Hepatocyte (in vitro differentiated cells): ENCODE data around the gene UBE3C.

ENCODE experiments used
- EZH2 ChIP-seq: fragments of 200-600 bp; sonication (generic); IDR thresholded peaks from 2 replicates; pipeline ENCODE4 v1.6.1; 2016; ENCODE audit warnings: antibody characterized with exemption, mild to moderate bottlenecking, borderline replicate concordance
- TF ChIP-seq, protein P1 (sequence below): fragments of 200-600 bp; sonication (generic); IDR thresholded peaks from 2 replicates; pipeline ENCODE4 v1.5.1; 2016; ENCODE audit warnings: antibody characterized with exemption, mild to moderate bottlenecking; ENCODE audit not compliant: poor library complexity

DNA sequence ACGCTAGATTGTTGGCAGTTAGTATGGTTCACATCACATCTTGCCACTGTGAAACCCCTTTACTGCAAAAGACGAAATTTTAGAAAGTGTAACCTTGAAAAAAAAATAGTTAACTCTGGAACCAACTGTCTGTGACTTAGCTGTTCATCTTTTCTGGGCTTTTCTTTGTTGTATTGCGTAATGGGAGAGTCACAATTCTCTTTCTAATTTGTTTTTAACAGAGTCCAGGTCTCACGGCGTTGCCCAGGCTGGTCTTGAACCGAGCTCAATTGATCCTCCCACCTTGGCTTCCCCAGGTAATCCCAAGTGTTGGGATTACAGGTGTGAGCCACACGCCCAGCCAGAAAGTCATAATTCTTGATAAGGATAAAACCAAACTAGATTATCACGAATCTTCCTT, 14.5 kb downstream of the UBE3C start:
- TF ChIP-seq, protein P1, sequence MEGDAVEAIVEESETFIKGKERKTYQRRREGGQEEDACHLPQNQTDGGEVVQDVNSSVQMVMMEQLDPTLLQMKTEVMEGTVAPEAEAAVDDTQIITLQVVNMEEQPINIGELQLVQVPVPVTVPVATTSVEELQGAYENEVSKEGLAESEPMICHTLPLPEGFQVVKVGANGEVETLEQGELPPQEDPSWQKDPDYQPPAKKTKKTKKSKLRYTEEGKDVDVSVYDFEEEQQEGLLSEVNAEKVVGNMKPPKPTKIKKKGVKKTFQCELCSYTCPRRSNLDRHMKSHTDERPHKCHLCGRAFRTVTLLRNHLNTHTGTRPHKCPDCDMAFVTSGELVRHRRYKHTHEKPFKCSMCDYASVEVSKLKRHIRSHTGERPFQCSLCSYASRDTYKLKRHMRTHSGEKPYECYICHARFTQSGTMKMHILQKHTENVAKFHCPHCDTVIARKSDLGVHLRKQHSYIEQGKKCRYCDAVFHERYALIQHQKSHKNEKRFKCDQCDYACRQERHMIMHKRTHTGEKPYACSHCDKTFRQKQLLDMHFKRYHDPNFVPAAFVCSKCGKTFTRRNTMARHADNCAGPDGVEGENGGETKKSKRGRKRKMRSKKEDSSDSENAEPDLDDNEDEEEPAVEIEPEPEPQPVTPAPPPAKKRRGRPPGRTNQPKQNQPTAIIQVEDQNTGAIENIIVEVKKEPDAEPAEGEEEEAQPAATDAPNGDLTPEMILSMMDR: no peak
- no peak for TF ChIP-seq EZH2
